ENCODE data around the gene RIN2. TPM values are rescaled to one million over a fixed set of nuclear protein-coding genes. Genes with fewer than 3 reads are reported as not detected.

RIN2 gene
- total RNA-seq, 2 experiments from 2014 or later = not detected

GRCh38 chr20:19789009-19789408, 31.0 kb downstream of the RIN2 start:
- CTCF ChIA-PET = no interaction called here
- intact Hi-C loops (cut with micrococcal nuclease) = no loop called here
- Mint-ChIP-seq H3K27ac (no peak overlapping the region), H3K9me3 (peaks cover 3% of the 10 kb centered on the region), H3K4me1 (ENCODE audit: low read depth) (peaks cover 2% of the 10 kb centered on the region), H3K4me3 (no peak overlapping the region), H3K27me3 (peaks cover 5% of the 10 kb centered on the region), H3K36me3 (ENCODE audit: low read depth) (no peaks in the 10 kb centered on the region)
- POLR2A ChIA-PET = no interaction called here
- no peak for ATAC-seq
- TF ChIP-seq CTCF (IDR thresholded peaks at IDR 0.05) = no peak
- no peak for DNase-seq

- H3K36me3 Mint-ChIP-seq (ENCODE audit: low read depth) = no peaks in the 10 kb centered on the region
- no peak overlapping the region for H3K27ac Mint-ChIP-seq
- H3K27me3 Mint-ChIP-seq = peaks cover 5% of the 10 kb centered on the region
- ChIA-PET POLR2A (no interaction called here), CTCF (no interaction called here)
- no peak overlapping the region for H3K4me3 Mint-ChIP-seq
- intact Hi-C loops (cut with micrococcal nuclease) = no loop called here
- H3K4me1 Mint-ChIP-seq (ENCODE audit: low read depth) = peaks cover 2% of the 10 kb centered on the region
- TF ChIP-seq CTCF (IDR thresholded peaks at IDR 0.05) = no peak
- peaks cover 3% of the 10 kb centered on the region for H3K9me3 Mint-ChIP-seq
- ATAC-seq = no peak
- DNase-seq = no peak
Measured at GRCh38 chr20:19789446-19789845, 31.4 kb downstream of the RIN2 start.

GRCh38 chr20:19791887-19792286, 33.8 kb downstream of the RIN2 start:
- POLR2A ChIA-PET = no interaction called here

GRCh38 chr20:19793716-19794115, 35.7 kb downstream of the RIN2 start:
- no peak for TF ChIP-seq CTCF (IDR thresholded peaks at IDR 0.05)
- Mint-ChIP-seq H3K27me3 (no peaks in the 10 kb centered on the region), H3K9me3 (peaks cover 1% of the 10 kb centered on the region), H3K4me1 (ENCODE audit: low read depth) (no peaks in the 10 kb centered on the region), H3K27ac (no peak overlapping the region), H3K36me3 (ENCODE audit: low read depth) (no peaks in the 10 kb centered on the region), H3K4me3 (no peak overlapping the region)
- no peak for DNase-seq
- ChIA-PET CTCF (no interaction called here), POLR2A (no interaction called here)
- intact Hi-C loops (cut with micrococcal nuclease) = no loop called here
- no peak for ATAC-seq

More at GRCh38 chr20:19791887-19792286, 33.8 kb downstream of the RIN2 start:
- DNase-seq (no peak), ATAC-seq (no peak)
- Mint-ChIP-seq H3K4me1 (ENCODE audit: low read depth) (no peaks in the 10 kb centered on the region), H3K27me3 (no peaks in the 10 kb centered on the region), H3K36me3 (ENCODE audit: low read depth) (no peaks in the 10 kb centered on the region), H3K4me3 (no peak overlapping the region), H3K27ac (no peak overlapping the region), H3K9me3 (peaks cover 3% of the 10 kb centered on the region)
- intact Hi-C loops (cut with micrococcal nuclease) = no loop called here
- TF ChIP-seq CTCF (IDR thresholded peaks at IDR 0.05) = no peak
- CTCF ChIA-PET = interaction anchor here (0.6 kb wide), 1 partner anchor 25 kb away, joined by 3 read pairs; no protein-coding TSS in a partner anchor

GRCh38 chr20:19794941-19795340, 36.9 kb downstream of the RIN2 start:
- DNase-seq (no peak), ATAC-seq (no peak)
- Mint-ChIP-seq H3K27me3 (no peaks in the 10 kb centered on the region), H3K36me3 (ENCODE audit: low read depth) (no peaks in the 10 kb centered on the region), H3K27ac (no peak overlapping the region), H3K9me3 (no peaks in the 10 kb centered on the region), H3K4me1 (ENCODE audit: low read depth) (no peaks in the 10 kb centered on the region), H3K4me3 (no peak overlapping the region)
- CTCF ChIA-PET = no interaction called here
- TF ChIP-seq CTCF (IDR thresholded peaks at IDR 0.05) = no peak
- intact Hi-C loops (cut with micrococcal nuclease) = no loop called here
- POLR2A ChIA-PET = no interaction called here
